Measurements from ENCODE around the gene PBX4. TPM values are rescaled to one million over a fixed set of nuclear protein-coding genes. Genes with fewer than 3 reads are reported as not detected.
"Not testable (repeated sequence)": the region's sequence is repeated elsewhere in the genome, so short reads cannot be mapped to it uniquely, and the experiment has no call there.

Gene PBX4
- not detected in 2 replicates for total RNA-seq

DNA sequence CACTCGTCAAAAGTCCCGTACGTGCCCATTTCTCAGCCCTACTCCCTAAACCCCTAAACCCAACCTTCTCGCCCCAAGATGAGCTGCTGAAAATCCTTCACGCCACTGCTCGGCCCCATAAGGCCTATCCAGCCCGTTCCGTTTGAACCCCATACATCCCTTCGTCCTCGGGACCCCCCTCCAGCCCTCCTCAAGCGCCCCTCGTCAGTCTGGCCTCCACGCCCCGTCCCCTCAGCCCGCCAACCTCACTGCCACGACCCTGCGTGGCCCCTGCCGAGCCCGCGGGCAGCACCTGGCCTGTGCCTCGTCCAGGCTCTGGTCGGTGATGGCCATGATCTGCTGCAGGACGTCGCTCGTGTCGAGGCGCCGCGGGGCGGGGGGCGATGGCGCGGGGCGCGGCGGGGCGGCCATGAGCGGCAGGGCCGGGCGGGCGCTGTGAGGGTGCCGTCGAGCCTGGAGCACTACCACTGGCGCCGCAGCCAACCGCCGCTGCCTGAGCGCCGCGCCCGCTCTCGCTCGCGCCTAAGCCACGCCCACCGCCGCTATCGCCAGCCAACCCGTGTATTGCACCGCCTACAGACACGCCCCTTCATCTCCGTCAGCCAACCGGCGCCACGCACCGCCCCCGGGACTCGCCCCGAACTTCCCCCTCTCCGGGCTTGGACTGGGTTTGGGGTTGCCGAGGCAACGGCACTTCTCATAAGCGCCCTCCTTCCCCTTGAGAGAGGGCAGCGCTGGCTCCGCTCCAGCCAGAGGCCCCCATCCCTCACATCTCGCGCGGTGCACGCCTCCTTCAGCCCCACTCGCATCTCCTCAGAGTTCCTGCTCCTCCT, at the start of gene PBX4:
Gene PBX4 (minus strand): TSS at position 469 of the 833 bp plus-strand sequence. CDS start 58 bp downstream, at position 411.
- peak; percentile 64 to 68 for DNase-seq (ENCODE audit: low read depth in 2 of 2)

DNA sequence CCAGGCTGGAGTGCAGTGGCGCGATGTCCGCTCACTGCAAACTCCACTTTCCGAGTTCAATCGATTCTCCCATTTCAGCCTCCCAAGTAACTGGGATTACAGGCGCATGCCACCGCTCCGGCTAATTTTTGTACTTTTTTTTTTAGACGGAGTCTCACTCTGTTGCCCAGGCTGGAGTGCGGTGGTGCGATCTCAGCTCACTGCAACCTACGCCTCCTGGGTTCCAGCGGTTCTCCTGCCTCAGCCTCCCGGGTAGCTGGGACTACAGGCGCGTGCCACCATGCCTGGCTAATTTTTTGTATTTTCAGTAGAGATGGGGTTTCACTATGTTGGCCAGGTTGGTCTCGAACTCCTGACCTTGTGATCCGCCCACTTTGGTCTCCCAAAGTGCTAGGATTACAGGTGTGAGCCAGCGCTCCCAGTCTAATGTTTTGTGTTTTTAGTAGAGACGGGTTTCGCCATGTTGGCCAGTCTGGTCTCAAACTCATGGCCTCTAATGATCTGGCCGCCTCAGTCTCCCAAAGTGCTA, 47.0 kb upstream of the PBX4 start:
- DNase-seq (ENCODE audit: low read depth in 2 of 2), result not testable (repeated sequence)

DNA sequence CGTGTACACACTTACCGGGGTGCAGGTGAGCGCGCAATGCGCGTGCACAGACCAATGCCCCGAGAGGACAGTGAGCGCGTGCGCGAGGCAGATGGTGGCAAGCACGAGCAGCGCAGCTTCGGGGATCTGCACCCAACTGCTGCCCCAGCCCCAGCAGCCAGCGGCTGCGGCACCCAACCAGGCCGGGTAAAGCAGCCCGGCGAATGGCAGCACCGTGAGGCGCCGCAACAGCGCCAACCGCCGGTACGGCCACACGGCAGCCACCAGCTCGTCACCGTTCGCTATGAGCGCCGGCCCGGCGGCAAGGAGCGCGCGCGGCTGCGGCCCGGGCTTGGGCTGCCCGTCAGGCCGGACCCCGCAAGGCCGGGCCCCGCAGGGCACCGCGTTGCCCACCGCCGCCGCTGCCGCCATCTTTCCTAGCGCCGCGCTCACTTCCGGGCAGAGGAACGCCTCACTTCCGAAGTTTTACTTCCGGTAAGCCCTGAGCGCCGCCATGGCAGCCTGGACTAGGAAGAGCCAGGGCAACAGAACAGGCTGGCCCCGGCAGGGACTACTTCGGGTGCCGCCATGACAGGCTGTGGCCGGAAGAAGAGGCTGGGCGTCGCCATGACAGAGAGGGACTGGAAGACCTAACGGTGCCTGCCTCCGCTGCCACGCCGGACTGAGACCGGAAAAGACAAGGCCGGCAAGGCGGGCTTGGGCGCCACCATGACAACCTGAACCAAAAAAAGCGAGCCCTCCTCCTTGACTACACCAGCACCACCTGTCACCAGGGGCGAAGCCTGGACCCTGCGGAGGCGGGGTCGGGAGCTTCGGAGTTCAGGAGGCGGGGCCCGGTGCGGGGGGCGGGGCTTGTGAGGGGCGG, 45.0 kb upstream of the PBX4 start, which contains the start of gene ATP13A1:
Gene ATP13A1 (minus strand): TSS at position 421 of the 865 bp plus-strand sequence. CDS start 10 bp downstream, at position 411.
- peak; percentile 98 for DNase-seq (ENCODE audit: low read depth in 2 of 2)

GRCh38 chr19:19662871-19663255, 44.4 kb upstream of the PBX4 start:
- DNase-seq (ENCODE audit: low read depth in 2 of 2), result peak in 1 of 2 donors; percentile 19

GRCh38 chr19:19662344-19662743, 43.9 kb upstream of the PBX4 start:
- no peak for DNase-seq (ENCODE audit: low read depth in 2 of 2)

GRCh38 chr19:19661675-19662251, 43.3 kb upstream of the PBX4 start:
- no peak for DNase-seq (ENCODE audit: low read depth in 2 of 2)

DNA sequence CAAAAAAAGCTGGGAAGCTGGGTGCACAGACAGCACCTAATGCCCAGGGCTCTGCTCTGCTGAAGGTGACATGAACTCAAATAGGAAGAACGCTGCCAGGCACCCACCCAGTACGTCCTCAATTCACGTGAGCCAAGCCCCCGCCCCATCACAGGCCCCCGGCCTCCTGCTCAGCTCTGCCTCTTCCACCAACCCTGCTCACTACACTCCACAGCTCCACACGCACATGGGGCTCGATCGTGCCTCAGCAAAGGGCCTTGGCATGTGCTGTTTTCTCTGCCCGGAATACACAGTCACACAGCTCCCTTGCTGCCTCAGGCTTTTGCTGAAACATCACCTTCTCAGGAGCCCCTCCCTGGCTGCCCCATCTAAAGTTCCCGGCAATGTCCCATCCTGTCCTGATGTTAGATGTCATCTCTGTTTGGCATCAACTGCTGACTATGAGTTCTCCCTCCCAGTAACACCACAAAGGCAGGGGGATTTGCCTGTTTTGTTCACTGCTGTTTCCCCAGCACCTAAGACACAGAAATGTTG, 42.7 kb upstream of the PBX4 start:
- DNase-seq (ENCODE audit: low read depth in 2 of 2), result no peak

- DNase-seq (ENCODE audit: low read depth in 2 of 2), result no peak
These were observed 41.3 kb upstream of the PBX4 start for GRCh38 chr19:19659646-19660245.

GRCh38 chr19:19657397-19657783, 38.9 kb upstream of the PBX4 start:
- DNase-seq (ENCODE audit: low read depth in 2 of 2), result no peak

GRCh38 chr19:19656451-19657396, 38.2 kb upstream of the PBX4 start:
- no peak for DNase-seq (ENCODE audit: low read depth in 2 of 2)

DNA sequence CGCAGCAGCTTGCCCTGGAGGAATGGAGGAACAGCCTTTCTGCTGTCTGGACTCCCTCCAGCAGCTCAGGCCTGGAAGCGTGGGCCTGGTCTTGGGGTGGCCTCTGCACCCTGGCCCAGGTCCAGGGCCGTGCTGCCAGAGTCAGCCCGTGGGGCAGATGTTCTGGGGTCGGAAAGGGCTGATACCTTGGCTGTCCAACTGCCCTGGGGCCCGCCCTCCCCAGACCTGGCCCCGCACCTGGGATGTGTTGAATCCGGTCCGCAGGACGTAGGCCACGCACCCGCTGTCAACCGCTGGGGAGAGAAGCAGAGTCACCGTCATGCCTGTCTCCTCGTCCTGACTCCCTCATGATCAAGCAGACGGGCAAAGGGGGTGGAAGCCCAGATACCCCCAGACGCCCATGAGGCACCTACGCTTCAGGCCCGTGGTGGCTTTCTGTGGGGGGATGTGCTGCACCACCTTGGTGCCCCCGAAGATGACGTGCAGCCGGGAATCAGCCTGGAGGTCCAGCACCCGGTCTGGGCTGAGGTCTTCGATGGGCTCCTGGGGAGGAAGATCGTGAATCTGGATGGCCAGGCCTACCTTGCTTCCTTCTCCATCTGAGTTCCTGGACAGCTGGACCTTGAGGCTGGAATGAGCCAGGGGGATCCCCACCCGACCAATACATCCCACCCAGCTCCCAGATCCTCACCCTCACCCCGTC, 37.3 kb upstream of the PBX4 start:
- no peak for DNase-seq (ENCODE audit: low read depth in 2 of 2)

GRCh38 chr19:19655051-19655594, 36.6 kb upstream of the PBX4 start:
- DNase-seq (ENCODE audit: low read depth in 2 of 2), result no peak

DNA sequence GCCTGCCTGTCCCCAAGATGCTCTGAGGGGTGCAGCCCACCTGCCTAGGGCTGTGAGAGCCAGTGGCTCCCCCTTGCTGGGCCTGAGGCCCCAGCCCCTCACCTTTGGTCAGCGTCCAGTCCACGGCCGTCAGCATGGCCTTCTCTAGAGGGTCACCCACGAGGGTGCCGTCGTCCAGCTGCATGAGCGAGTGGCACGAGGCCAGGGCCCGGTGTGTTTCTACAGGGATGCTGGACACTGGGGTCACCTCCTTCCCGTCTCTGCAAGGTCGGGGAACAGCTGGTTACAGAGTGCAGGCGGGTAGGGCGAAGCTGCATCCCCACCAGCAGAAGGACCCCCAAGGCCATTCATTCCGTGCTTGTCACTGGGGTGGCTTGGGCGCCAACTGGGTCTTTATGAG, 36.0 kb upstream of the PBX4 start:
- DNase-seq (ENCODE audit: low read depth in 2 of 2), result no peak

GRCh38 chr19:19653597-19654147, 35.2 kb upstream of the PBX4 start:
- no peak for DNase-seq (ENCODE audit: low read depth in 2 of 2)

- no peak for DNase-seq (ENCODE audit: low read depth in 2 of 2)
These were observed 34.2 kb upstream of the PBX4 start for GRCh38 chr19:19652482-19653295.

DNA sequence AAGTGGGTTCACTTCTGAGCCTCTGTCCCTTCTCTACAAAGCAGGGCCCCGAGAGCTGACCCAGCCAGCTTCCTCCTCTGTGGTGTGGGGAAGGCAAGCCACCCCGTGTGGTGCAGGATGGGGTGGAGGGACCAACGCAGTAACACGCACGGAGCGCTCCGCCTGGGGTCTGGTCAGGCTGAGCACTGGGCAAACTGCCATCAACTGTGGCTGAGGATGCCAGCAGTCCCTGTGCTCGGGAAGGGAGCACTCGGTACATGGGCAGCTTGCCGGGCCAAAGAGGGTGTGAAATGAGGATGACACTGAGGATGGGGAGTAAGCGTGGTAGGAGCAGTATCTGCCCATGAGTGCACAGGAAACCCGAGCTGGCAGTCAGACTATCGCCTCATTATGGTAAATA, 32.6 kb upstream of the PBX4 start:
- no peak for DNase-seq (ENCODE audit: low read depth in 2 of 2)

GRCh38 chr19:19650331-19650730, 31.8 kb upstream of the PBX4 start:
- no peak for DNase-seq (ENCODE audit: low read depth in 2 of 2)

DNA sequence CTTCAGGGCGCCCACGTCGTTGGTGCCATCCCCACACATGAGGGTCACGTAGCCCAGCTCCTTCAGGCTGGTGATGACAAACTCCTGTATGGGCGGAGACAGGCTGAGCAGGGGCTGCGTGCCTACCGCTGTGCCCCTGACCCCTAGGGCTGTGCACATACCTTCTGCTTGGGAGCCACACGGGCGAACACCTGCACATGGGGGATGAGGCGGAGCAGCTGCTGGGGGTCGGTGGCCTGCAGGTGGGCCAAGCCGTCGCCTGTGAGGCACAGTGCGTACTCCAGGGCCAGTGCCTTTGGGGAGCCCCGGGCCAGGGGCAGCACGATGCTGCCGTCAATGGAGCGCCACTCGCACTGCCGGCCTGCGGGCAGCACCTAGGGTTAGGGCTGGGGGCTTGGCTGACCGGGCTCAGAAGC, 31.1 kb upstream of the PBX4 start:
- DNase-seq (ENCODE audit: low read depth in 2 of 2), result no peak

All from lung microvascular endothelial cell (primary cell).